ENCODE data around the gene FHIT. TPM values are rescaled to one million over a fixed set of nuclear protein-coding genes. Genes with fewer than 3 reads are reported as not detected.

FHIT gene
- total and polyA plus RNA-seq, 10 of the 15 experiments (the other 5 are each of a cell fraction or from before 2014, with no cell fraction given), result 4.2 to 14.9 (median 9.4) TPM

GRCh38 chr3:59717679-59718205 is 1533.5 kb downstream of the FHIT start:
- Histone ChIP-seq H3K27me3 (replicated peaks in 1 of 2; ENCODE audit: control insufficient read depth in 2 of 2, insufficient read depth in 2 of 2, low read length in 1 of 2) (no peaks in the 10 kb centered on the region; a peak in 1 of 4 replicates), H3K79me2 (ENCODE audit: control insufficient read depth, insufficient read depth, low read length) (no peaks in the 10 kb centered on the region), H3K36me3 (ENCODE audit: control insufficient read depth in 2 of 2, insufficient read depth in 2 of 2, low read length in 1 of 2) (no peaks in the 10 kb centered on the region), H3K4me3 (no peak overlapping the region), H3K4me2 (ENCODE audit: control insufficient read depth, insufficient read depth) (no peak overlapping the region), H3K9ac (ENCODE audit: control insufficient read depth, insufficient read depth, low read length) (no peak overlapping the region), H2AFZ (ENCODE audit: control insufficient read depth, low read depth, low read length) (no peak overlapping the region), H3K4me1 (ENCODE audit: control insufficient read depth, insufficient read depth, low read length) (no peaks in the 10 kb centered on the region), H4K20me1 (ENCODE audit: control insufficient read depth, insufficient read depth) (no peaks in the 10 kb centered on the region), H3K27ac (ENCODE audit: control insufficient read depth, insufficient read depth) (no peak overlapping the region), H3K9me3 (replicated peaks; ENCODE audit: control insufficient read depth, insufficient read depth, low read length) (no peaks in the 10 kb centered on the region)
- POLR2A ChIA-PET, result no interaction called here
- TF ChIP-seq EZH2 (IDR thresholded peaks at IDR 0.05; ENCODE audit: borderline replicate concordance, control insufficient read depth, low read depth, low read length), result no peak
- no peak for TF ChIP-seq BCLAF1 (IDR thresholded peaks at IDR 0.05)
- no peak for TF ChIP-seq SUZ12 (IDR thresholded peaks at IDR 0.05; ENCODE audit: unreplicated experiment)
- TF ChIP-seq MTA3 (IDR thresholded peaks at IDR 0.05; ENCODE audit: borderline replicate concordance, low read length), result no peak
- TF ChIP-seq CTCF (IDR thresholded peaks at IDR 0.05 in 2 of 3, conservative IDR thresholded peaks at IDR 0.05 in 1 of 3; ENCODE audit: control insufficient read depth in 2 of 3, extremely low read depth in 1 of 3, insufficient read depth in 1 of 3, low read depth in 3 of 3, low read length in 3 of 3), result no peak
- no peak for TF ChIP-seq SREBF2 (IDR thresholded peaks at IDR 0.05; ENCODE audit: low read length)
- TF ChIP-seq IRF3 (IDR thresholded peaks at IDR 0.05), result no peak
- TF ChIP-seq SP1 (IDR thresholded peaks at IDR 0.05; ENCODE audit: low read depth, low read length), result no peak
- no peak for TF ChIP-seq BRCA1 (IDR thresholded peaks at IDR 0.05; ENCODE audit: low read depth, low read length)
- TF ChIP-seq POU2F2 (IDR thresholded peaks at IDR 0.05; ENCODE audit: borderline replicate concordance, low read depth, low read length), result no peak
- TF ChIP-seq ESRRA (IDR thresholded peaks at IDR 0.05; ENCODE audit: low read length), result no peak
- TF ChIP-seq ZNF24 (IDR thresholded peaks at IDR 0.05), result no peak
- TF ChIP-seq BCL3 (IDR thresholded peaks at IDR 0.05; ENCODE audit: borderline replicate concordance, insufficient read depth, low read depth, low read length, poor library complexity, severe bottlenecking), result no peak
- no peak for TF ChIP-seq BHLHE40 (IDR thresholded peaks at IDR 0.05; ENCODE audit: borderline replicate concordance in 1 of 2, low read depth in 2 of 2, low read length in 1 of 2)
- no peak for TF ChIP-seq MTA2 (IDR thresholded peaks at IDR 0.05; ENCODE audit: low read depth)
- DNase-seq (ENCODE audit: low read depth, low spot score), result no peak
- SMC1A ChIA-PET (ENCODE audit: uncharacterized antibody, unreplicated experiment), result interaction anchor here (0.5 kb wide), 1 partner anchor 409 kb away, joined by 4 read pairs; no protein-coding TSS in a partner anchor
- FAIRE-seq, result no peak
- WGBS (ENCODE audit: insufficient coverage, insufficient replicate concordance, low lambda C conversion rate, missing lambda C conversion rate), result 0% methylated on average over 1 of the region's 1 CpG
- RAD21 ChIA-PET (ENCODE audit: unreplicated experiment), result no interaction called here
- ATAC-seq, result no peak
- intact Hi-C loops (cut with micrococcal nuclease; ENCODE audit: unreplicated experiment), result no loop called here
- CTCF ChIA-PET, result interaction anchor here (0.6 to 1.2 kb wide), 2 partner anchors 106 to 171 kb away, joined by 3 read pairs; no protein-coding TSS in a partner anchor
- in situ Hi-C loops (cut with MboI), result no loop called here
- no TSS peak for BruUV-seq (replicated peaks)
